HepG2 (cell line): Measurements from ENCODE around the gene RBM18. TPM values are rescaled to one million over a fixed set of nuclear protein-coding genes. Genes with fewer than 3 reads are reported as not detected.
A peak's percentile ranks its signal among the peaks of the same experiment; 100 is the strongest.

ENCODE experiments used
- FOXO1 ChIP-seq: sonication (generic); formaldehyde crosslinking; IDR thresholded peaks from 2 replicates; pipeline ENCODE4 v1.4.0; 2020; ENCODE audit warnings: missing genetic modification reagents
- GFI1 ChIP-seq: sonication (generic); formaldehyde crosslinking; IDR thresholded peaks from 2 replicates; pipeline ENCODE4 v1.5.0; 2020; ENCODE audit warnings: missing genetic modification reagents, mild to moderate bottlenecking, borderline replicate concordance
- MLLT10 ChIP-seq: sonication (generic); formaldehyde crosslinking; IDR thresholded peaks from 2 replicates; pipeline ENCODE4 v1.4.0; 2020; ENCODE audit warnings: missing genetic modification reagents
- MXD4 ChIP-seq: IDR thresholded peaks from 2 replicates; pipeline ENCODE4 v1.6.1; 2016; ENCODE audit warnings: mild to moderate bottlenecking, missing biosample characterization, missing genetic modification reagents
- ZSCAN25 ChIP-seq: sonication (generic); formaldehyde crosslinking; IDR thresholded peaks from 2 replicates; pipeline ENCODE4 v1.8.0; 2022; ENCODE audit warnings: mild to moderate bottlenecking, missing genetic modification reagents
- ZXDC ChIP-seq: sonication (generic); formaldehyde crosslinking; IDR thresholded peaks from 2 replicates; pipeline ENCODE4 v1.5.0; 2020; ENCODE audit warnings: mild to moderate bottlenecking, missing genetic modification reagents
- polyA plus RNA-seq, 8 experiments: library from polyadenylated mRNA; depleted of rRNA in 3 of 8; stranded (reverse) in 7 of 8; unstranded in 1 of 8; fragments of >200 nt; fragmentation: Illumina TruSeq in 4 of 8; extraction: Trizol in 4 of 8; gene quantifications; 2 replicates each; pipeline versions ENCODE4 v1.2.1 to v1.2.3, GENCODE V29; 2011 to 2016; ENCODE audit warnings: low read depth in 4 of 8, missing spikeins in 1 of 8, mixed read lengths in 1 of 8; ENCODE audit not compliant: insufficient read depth in 1 of 8
- total RNA-seq, 5 experiments: library from RNA; depleted of rRNA; stranded (reverse); fragments of >200 nt; fragmentation: Illumina TruSeq; extraction: Trizol; gene quantifications; 2 replicates each; pipeline ENCODE4 v1.2.3, GENCODE V29; 2016; ENCODE audit warnings: low read depth in 1 of 5
- TF ChIP-seq, protein P1 (sequence below): sonication (generic); formaldehyde crosslinking; IDR thresholded peaks from 2 replicates; pipeline ENCODE4 v1.4.0; 2020; ENCODE audit warnings: low read depth, mild to moderate bottlenecking, missing genetic modification reagents
- TF ChIP-seq, protein P2 (sequence below): fragments of 450-650 bp; IDR thresholded peaks from 2 replicates; pipeline ENCODE4 v1.6.1; 2017; ENCODE audit warnings: mild to moderate bottlenecking
- TF ChIP-seq, protein P3 (sequence below): sonication (generic); formaldehyde crosslinking; IDR thresholded peaks from 2 replicates; pipeline ENCODE4 v1.4.0; 2020; ENCODE audit warnings: mild to moderate bottlenecking, missing genetic modification reagents, borderline replicate concordance
- TF ChIP-seq, protein P4 (sequence below): IDR thresholded peaks from 2 replicates; pipeline ENCODE4 v1.6.1; 2016; ENCODE audit warnings: missing compliant biosample characterization, missing genetic modification reagents, borderline replicate concordance
- TF ChIP-seq, protein P5 (sequence below): sonication (generic); formaldehyde crosslinking; IDR thresholded peaks from 2 replicates; pipeline ENCODE4 v1.5.0; 2020; ENCODE audit warnings: mild to moderate bottlenecking, missing genetic modification reagents, moderate library complexity

The RBM18 gene
- total and polyA plus RNA-seq, 2 of the 13 experiments (the other 11 are each of a cell fraction or from before 2014, with no cell fraction given) = 12.6 to 16.6 TPM

- TF ChIP-seq, protein P1, sequence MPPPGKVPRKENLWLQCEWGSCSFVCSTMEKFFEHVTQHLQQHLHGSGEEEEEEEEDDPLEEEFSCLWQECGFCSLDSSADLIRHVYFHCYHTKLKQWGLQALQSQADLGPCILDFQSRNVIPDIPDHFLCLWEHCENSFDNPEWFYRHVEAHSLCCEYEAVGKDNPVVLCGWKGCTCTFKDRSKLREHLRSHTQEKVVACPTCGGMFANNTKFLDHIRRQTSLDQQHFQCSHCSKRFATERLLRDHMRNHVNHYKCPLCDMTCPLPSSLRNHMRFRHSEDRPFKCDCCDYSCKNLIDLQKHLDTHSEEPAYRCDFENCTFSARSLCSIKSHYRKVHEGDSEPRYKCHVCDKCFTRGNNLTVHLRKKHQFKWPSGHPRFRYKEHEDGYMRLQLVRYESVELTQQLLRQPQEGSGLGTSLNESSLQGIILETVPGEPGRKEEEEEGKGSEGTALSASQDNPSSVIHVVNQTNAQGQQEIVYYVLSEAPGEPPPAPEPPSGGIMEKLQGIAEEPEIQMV (CRISPR knock-in tag) = peak; percentile 99
- TF ChIP-seq FOXO1 (CRISPR knock-in tag) = peak; percentile 63; the same call in 1 of the 2 replicates
- TF ChIP-seq, protein P2, sequence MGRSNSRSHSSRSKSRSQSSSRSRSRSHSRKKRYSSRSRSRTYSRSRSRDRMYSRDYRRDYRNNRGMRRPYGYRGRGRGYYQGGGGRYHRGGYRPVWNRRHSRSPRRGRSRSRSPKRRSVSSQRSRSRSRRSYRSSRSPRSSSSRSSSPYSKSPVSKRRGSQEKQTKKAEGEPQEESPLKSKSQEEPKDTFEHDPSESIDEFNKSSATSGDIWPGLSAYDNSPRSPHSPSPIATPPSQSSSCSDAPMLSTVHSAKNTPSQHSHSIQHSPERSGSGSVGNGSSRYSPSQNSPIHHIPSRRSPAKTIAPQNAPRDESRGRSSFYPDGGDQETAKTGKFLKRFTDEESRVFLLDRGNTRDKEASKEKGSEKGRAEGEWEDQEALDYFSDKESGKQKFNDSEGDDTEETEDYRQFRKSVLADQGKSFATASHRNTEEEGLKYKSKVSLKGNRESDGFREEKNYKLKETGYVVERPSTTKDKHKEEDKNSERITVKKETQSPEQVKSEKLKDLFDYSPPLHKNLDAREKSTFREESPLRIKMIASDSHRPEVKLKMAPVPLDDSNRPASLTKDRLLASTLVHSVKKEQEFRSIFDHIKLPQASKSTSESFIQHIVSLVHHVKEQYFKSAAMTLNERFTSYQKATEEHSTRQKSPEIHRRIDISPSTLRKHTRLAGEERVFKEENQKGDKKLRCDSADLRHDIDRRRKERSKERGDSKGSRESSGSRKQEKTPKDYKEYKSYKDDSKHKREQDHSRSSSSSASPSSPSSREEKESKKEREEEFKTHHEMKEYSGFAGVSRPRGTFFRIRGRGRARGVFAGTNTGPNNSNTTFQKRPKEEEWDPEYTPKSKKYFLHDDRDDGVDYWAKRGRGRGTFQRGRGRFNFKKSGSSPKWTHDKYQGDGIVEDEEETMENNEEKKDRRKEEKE = no peak
- no peak for TF ChIP-seq MLLT10 (CRISPR knock-in tag)
- TF ChIP-seq MXD4 (CRISPR knock-in tag) = peak; percentile 90; the same call in 1 of the 2 replicates
- no peak; the same call in 1 of the 2 replicates for TF ChIP-seq GFI1
- TF ChIP-seq, protein P3, sequence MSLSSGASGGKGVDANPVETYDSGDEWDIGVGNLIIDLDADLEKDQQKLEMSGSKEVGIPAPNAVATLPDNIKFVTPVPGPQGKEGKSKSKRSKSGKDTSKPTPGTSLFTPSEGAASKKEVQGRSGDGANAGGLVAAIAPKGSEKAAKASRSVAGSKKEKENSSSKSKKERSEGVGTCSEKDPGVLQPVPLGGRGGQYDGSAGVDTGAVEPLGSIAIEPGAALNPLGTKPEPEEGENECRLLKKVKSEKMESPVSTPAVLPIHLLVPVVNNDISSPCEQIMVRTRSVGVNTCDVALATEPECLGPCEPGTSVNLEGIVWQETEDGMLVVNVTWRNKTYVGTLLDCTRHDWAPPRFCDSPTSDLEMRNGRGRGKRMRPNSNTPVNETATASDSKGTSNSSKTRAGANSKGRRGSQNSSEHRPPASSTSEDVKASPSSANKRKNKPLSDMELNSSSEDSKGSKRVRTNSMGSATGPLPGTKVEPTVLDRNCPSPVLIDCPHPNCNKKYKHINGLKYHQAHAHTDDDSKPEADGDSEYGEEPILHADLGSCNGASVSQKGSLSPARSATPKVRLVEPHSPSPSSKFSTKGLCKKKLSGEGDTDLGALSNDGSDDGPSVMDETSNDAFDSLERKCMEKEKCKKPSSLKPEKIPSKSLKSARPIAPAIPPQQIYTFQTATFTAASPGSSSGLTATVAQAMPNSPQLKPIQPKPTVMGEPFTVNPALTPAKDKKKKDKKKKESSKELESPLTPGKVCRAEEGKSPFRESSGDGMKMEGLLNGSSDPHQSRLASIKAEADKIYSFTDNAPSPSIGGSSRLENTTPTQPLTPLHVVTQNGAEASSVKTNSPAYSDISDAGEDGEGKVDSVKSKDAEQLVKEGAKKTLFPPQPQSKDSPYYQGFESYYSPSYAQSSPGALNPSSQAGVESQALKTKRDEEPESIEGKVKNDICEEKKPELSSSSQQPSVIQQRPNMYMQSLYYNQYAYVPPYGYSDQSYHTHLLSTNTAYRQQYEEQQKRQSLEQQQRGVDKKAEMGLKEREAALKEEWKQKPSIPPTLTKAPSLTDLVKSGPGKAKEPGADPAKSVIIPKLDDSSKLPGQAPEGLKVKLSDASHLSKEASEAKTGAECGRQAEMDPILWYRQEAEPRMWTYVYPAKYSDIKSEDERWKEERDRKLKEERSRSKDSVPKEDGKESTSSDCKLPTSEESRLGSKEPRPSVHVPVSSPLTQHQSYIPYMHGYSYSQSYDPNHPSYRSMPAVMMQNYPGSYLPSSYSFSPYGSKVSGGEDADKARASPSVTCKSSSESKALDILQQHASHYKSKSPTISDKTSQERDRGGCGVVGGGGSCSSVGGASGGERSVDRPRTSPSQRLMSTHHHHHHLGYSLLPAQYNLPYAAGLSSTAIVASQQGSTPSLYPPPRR (CRISPR knock-in tag) = peak; percentile 69; the same call in 1 of the 2 replicates
- TF ChIP-seq ZSCAN25 (CRISPR knock-in tag) = peak; percentile 83; the same call in 1 of the 2 replicates
- TF ChIP-seq, protein P4, sequence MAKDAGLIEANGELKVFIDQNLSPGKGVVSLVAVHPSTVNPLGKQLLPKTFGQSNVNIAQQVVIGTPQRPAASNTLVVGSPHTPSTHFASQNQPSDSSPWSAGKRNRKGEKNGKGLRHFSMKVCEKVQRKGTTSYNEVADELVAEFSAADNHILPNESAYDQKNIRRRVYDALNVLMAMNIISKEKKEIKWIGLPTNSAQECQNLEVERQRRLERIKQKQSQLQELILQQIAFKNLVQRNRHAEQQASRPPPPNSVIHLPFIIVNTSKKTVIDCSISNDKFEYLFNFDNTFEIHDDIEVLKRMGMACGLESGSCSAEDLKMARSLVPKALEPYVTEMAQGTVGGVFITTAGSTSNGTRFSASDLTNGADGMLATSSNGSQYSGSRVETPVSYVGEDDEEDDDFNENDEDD (CRISPR knock-in tag) = peak; percentile 96
- TF ChIP-seq, protein P5, sequence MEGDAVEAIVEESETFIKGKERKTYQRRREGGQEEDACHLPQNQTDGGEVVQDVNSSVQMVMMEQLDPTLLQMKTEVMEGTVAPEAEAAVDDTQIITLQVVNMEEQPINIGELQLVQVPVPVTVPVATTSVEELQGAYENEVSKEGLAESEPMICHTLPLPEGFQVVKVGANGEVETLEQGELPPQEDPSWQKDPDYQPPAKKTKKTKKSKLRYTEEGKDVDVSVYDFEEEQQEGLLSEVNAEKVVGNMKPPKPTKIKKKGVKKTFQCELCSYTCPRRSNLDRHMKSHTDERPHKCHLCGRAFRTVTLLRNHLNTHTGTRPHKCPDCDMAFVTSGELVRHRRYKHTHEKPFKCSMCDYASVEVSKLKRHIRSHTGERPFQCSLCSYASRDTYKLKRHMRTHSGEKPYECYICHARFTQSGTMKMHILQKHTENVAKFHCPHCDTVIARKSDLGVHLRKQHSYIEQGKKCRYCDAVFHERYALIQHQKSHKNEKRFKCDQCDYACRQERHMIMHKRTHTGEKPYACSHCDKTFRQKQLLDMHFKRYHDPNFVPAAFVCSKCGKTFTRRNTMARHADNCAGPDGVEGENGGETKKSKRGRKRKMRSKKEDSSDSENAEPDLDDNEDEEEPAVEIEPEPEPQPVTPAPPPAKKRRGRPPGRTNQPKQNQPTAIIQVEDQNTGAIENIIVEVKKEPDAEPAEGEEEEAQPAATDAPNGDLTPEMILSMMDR (CRISPR knock-in tag) = peak; percentile 44; the same call in 1 of the 2 replicates
- TF ChIP-seq ZXDC (CRISPR knock-in tag) = peak; percentile 77; the same call in 1 of the 2 replicates
Observed at GRCh38 chr9:122264360-122265148, at the start of gene RBM18, which contains the start of gene MRRF (continued).
